Neural cell (in vitro differentiated cells): Measurements from ENCODE around the gene NPHP4. TPM values are rescaled to one million over a fixed set of nuclear protein-coding genes. Genes with fewer than 3 reads are reported as not detected.

ENCODE experiments used
- H2AFZ ChIP-seq: fragments of 200-600, 300-800 bp; sonication (generic), shearing (Covaris generic); 2 replicates; pipeline ENCODE4 v1.6.0; 2014; ENCODE audit warnings: low read depth, mild to moderate bottlenecking, antibody characterized with exemption, low read length, moderate library complexity
- H3F3A ChIP-seq: fragments of 200-600 bp; shearing (Covaris generic); 2 replicates; pipeline ENCODE4 v1.6.1; 2016; ENCODE audit warnings: mild to moderate bottlenecking, moderate library complexity, mixed read lengths, antibody characterized with exemption, low read length; ENCODE audit not compliant: insufficient read depth, poor library complexity, severe bottlenecking
- H3K27ac ChIP-seq: fragments of 200-600, 300-800 bp; sonication (generic), shearing (Covaris generic); 2 replicates; pipeline ENCODE4 v1.5.1; 2014; ENCODE audit warnings: mild to moderate bottlenecking, low read length, moderate library complexity
- H3K27me3 ChIP-seq: fragments of 300-800, 200-600 bp; sonication (generic), shearing (Covaris generic); 2 replicates; pipeline ENCODE4 v1.6.0; 2014; ENCODE audit warnings: mild to moderate bottlenecking, low read depth, low read length, moderate library complexity; ENCODE audit not compliant: insufficient read depth
- H3K36me3 ChIP-seq: fragments of 300-800, 200-600 bp; sonication (generic), shearing (Covaris generic); 2 replicates; pipeline ENCODE4 v1.5.1; 2014; ENCODE audit warnings: mild to moderate bottlenecking, antibody characterized with exemption, low read length, moderate library complexity; ENCODE audit not compliant: insufficient read depth
- H3K4me2 ChIP-seq: fragments of 300-800, 200-600 bp; sonication (generic), shearing (Covaris generic); 2 replicates; pipeline ENCODE4 v1.6.0; 2014; ENCODE audit warnings: mild to moderate bottlenecking, low read length
- H3K4me3 ChIP-seq: fragments of 300-800, 200-600 bp; sonication (generic), shearing (Covaris generic); 2 replicates; pipeline ENCODE4 v1.5.1; 2014; ENCODE audit warnings: mild to moderate bottlenecking, low read length, moderate library complexity
- H3K79me2 ChIP-seq: fragments of 200-600 bp; shearing (Covaris generic); replicated peaks from 2 replicates; pipeline ENCODE4 v1.6.0; 2014; ENCODE audit warnings: mild to moderate bottlenecking, low read length, moderate library complexity; ENCODE audit not compliant: insufficient read depth
- H3K9ac ChIP-seq: fragments of 300-800, 200-600 bp; sonication (generic), shearing (Covaris generic); 2 replicates; pipeline ENCODE4 v1.6.1; 2016; ENCODE audit warnings: mild to moderate bottlenecking, low read length, mixed read lengths
- H3K9me2 ChIP-seq: fragments of 200-600 bp; shearing (Covaris generic); 2 replicates; pipeline ENCODE4 v1.6.1; 2016; ENCODE audit warnings: mild to moderate bottlenecking, low read length, mixed read lengths; ENCODE audit not compliant: insufficient read depth
- H3K9me3 ChIP-seq: fragments of 200-600, 300-800 bp; sonication (generic), shearing (Covaris generic); 2 replicates; pipeline ENCODE4 v1.6.1; 2016; ENCODE audit warnings: mild to moderate bottlenecking, mixed run types, low read length, moderate library complexity, mixed read lengths
- H4K20me1 ChIP-seq: fragments of 200-600 bp; shearing (Covaris generic); 2 replicates; pipeline ENCODE4 v1.6.1; 2016; ENCODE audit warnings: mild to moderate bottlenecking, mixed run types; ENCODE audit not compliant: insufficient read depth
- CTCF ChIP-seq: fragments of 450-650 bp; IDR thresholded peaks from 2 replicates; pipeline ENCODE4 v1.5.1; 2014; ENCODE audit warnings: antibody characterized with exemption, mild to moderate bottlenecking, moderate library complexity; ENCODE audit not compliant: poor library complexity, severe bottlenecking
- EP300 ChIP-seq: fragments of 450-650 bp; conservative IDR thresholded peaks from 2 replicates; pipeline ENCODE4 v1.6.1; 2014; ENCODE audit warnings: antibody characterized with exemption, mild to moderate bottlenecking, moderate library complexity; ENCODE audit not compliant: poor library complexity, severe bottlenecking
- EZH2 ChIP-seq: fragments of 200-600, 300-800 bp; shearing (Covaris generic), sonication (generic); IDR thresholded peaks from 2 replicates; pipeline ENCODE4 v1.6.1; 2014; ENCODE audit warnings: antibody characterized with exemption, low read length, borderline replicate concordance, mild to moderate bottlenecking; ENCODE audit not compliant: insufficient read depth, poor library complexity, severe bottlenecking
- MXI1 ChIP-seq: fragments of 450-650 bp; conservative IDR thresholded peaks from 2 replicates; pipeline ENCODE4 v1.6.1; 2014; ENCODE audit warnings: antibody characterized with exemption, mild to moderate bottlenecking; ENCODE audit not compliant: poor library complexity, severe bottlenecking
- POLR2AphosphoS5 ChIP-seq: IDR thresholded peaks from 2 replicates; pipeline ENCODE4 v1.6.1; 2012
- RAD21 ChIP-seq: fragments of 450-650 bp; conservative IDR thresholded peaks from 2 replicates; pipeline ENCODE4 v1.6.1; 2014; ENCODE audit warnings: antibody characterized with exemption, mild to moderate bottlenecking, moderate library complexity
- REST ChIP-seq: IDR thresholded peaks from 2 replicates; pipeline ENCODE4 v1.6.1; 2012; ENCODE audit warnings: borderline replicate concordance
- SMC3 ChIP-seq: fragments of 450-650 bp; conservative IDR thresholded peaks from 2 replicates; pipeline ENCODE4 v1.6.1; 2014; ENCODE audit warnings: antibody characterized with exemption, mild to moderate bottlenecking, moderate library complexity; ENCODE audit not compliant: poor library complexity
- TAF1 ChIP-seq: IDR thresholded peaks from 2 replicates; pipeline ENCODE4 v1.6.1; 2012; ENCODE audit warnings: low read depth
- polyA plus RNA-seq: library from polyadenylated mRNA; depleted of rRNA; stranded (reverse); fragments of >200 nt; gene quantifications from 2 replicates; pipeline ENCODE4 v1.2.3, GENCODE V29; 2014

Gene NPHP4
- polyA plus RNA-seq, 1 donor from 2014 or later, result 17.1 TPM

DNA sequence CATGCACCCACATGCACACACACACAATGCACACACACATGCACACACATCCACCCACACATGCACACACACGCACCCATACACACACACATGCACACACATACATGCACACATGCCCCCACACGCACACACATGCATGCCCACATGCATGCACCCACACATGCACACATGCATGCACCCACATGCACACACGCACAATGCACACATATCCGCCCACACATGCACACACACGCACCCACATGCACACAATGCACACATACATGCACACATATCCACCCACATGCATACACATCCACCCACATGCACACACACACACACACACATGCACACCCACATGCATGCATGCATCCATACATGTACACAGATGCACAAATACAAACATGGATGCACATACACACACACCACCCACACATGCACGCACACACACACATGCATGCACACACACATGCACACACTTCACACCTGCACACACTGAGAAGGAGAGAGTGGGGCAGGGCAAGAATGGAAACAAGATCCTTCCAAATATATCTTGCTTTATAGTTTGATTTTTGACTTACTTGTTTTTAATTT lies 123.2 kb downstream of the NPHP4 start:
- H3K4me3 ChIP-seq, result no peak overlapping the region
- no peaks in the 10 kb centered on the region for H3K79me2 ChIP-seq
- no peak overlapping the region for H3K27ac ChIP-seq
- no peak overlapping the region for H3K9ac ChIP-seq
- H3K9me3 ChIP-seq, result no peaks in the 10 kb centered on the region
- H3F3A ChIP-seq, result no peaks in the 10 kb centered on the region
- no peaks in the 10 kb centered on the region for H3K9me2 ChIP-seq
- no peak overlapping the region for H3K4me2 ChIP-seq
- peaks cover 5% of the 10 kb centered on the region for H3K36me3 ChIP-seq
- no peak for TF ChIP-seq EZH2
- TF ChIP-seq TAF1, result no peak
- TF ChIP-seq REST, result no peak
- no peak for TF ChIP-seq MXI1
- TF ChIP-seq CTCF, result no peak
- no peak for TF ChIP-seq POLR2AphosphoS5
- TF ChIP-seq SMC3, result no peak
- no peak for TF ChIP-seq EP300
- no peak for TF ChIP-seq RAD21
- H4K20me1 ChIP-seq, result no peaks in the 10 kb centered on the region
- no peak overlapping the region for H2AFZ ChIP-seq
- no peaks in the 10 kb centered on the region for H3K27me3 ChIP-seq

DNA sequence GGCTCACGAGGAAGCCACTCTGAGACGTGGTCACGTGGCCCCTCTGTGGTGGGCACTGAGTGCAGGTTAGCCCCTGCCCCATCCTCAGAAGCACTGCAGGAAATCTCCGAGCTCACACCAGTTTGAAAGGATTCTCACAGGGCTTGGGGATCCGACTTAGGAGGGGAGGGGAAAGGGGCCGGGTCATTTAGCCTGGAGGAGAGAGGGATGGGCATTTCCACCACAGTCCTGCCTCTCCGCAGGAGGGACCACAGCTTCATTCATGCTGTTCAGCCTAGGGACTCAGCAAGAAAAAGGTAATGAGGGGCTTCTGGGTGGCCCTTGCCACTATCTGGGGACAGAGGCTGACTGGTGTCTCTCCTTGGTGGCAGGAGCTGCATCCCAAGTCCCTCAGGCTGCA lies 126.5 kb downstream of the NPHP4 start:
- Histone ChIP-seq H3K9me2 (no peaks in the 10 kb centered on the region), H3K9me3 (no peaks in the 10 kb centered on the region), H3K4me2 (no peak overlapping the region), H2AFZ (no peak overlapping the region), H3K79me2 (no peaks in the 10 kb centered on the region), H3K9ac (no peak overlapping the region), H3K27me3 (no peaks in the 10 kb centered on the region), H3K36me3 (peaks cover 3% of the 10 kb centered on the region), H4K20me1 (no peaks in the 10 kb centered on the region), H3K27ac (no peak overlapping the region), H3K4me3 (no peak overlapping the region), H3F3A (no peaks in the 10 kb centered on the region)
- TF ChIP-seq RAD21 (no peak), MXI1 (no peak), EP300 (no peak), POLR2AphosphoS5 (no peak), REST (no peak), CTCF (no peak), SMC3 (no peak), TAF1 (no peak), EZH2 (no peak)
